GM10266 (cell line): ENCODE measurements around the gene OSBP2.
"Not testable (repeated sequence)": the region's sequence is repeated elsewhere in the genome, so short reads cannot be mapped to it uniquely, and the experiment has no call there.

Experiments used
- DNase-seq: peaks from one replicate; pipeline ENCODE4 v3.0.0; 2012; ENCODE audit errors: extremely low spot score
- CTCF ChIP-seq: IDR thresholded peaks from 2 replicates; pipeline ENCODE4 v1.5.1; 2012; ENCODE audit warnings: mild to moderate bottlenecking, low read depth; ENCODE audit not compliant: control insufficient read depth, insufficient read depth; ENCODE audit errors: missing control alignments

Gene OSBP2

GRCh38 chr22:30773919-30774318 lies 79.2 kb downstream of the OSBP2 start:
- no peak for TF ChIP-seq CTCF
- no peak for DNase-seq

- no peak for DNase-seq
- no peak for TF ChIP-seq CTCF
Measured at GRCh38 chr22:30774566-30774965, 79.9 kb downstream of the OSBP2 start.

GRCh38 chr22:30776476-30776875 lies 81.8 kb downstream of the OSBP2 start:
- DNase-seq = no peak
- no peak for TF ChIP-seq CTCF

- not testable (repeated sequence) for DNase-seq
Measured at GRCh38 chr22:30777146-30777545, 82.5 kb downstream of the OSBP2 start.

- no peak for TF ChIP-seq CTCF
Measured at GRCh38 chr22:30777587-30777986, 82.9 kb downstream of the OSBP2 start.

GRCh38 chr22:30778261-30778660 lies 83.6 kb downstream of the OSBP2 start:
- no peak for DNase-seq
- no peak for TF ChIP-seq CTCF

More at GRCh38 chr22:30777587-30777986, 82.9 kb downstream of the OSBP2 start:
- DNase-seq = no peak

GRCh38 chr22:30780026-30780425 lies 85.4 kb downstream of the OSBP2 start:
- no peak for TF ChIP-seq CTCF
- DNase-seq = no peak

- TF ChIP-seq CTCF = no peak
- DNase-seq = no peak
Measured at GRCh38 chr22:30781271-30781875, 86.7 kb downstream of the OSBP2 start.
